Endothelial cell of umbilical vein (primary cell): ENCODE measurements around the gene KIRREL1. TPM values are rescaled to one million over a fixed set of nuclear protein-coding genes. Genes with fewer than 3 reads are reported as not detected.
A peak's percentile ranks its signal among the peaks of the same experiment; 100 is the strongest.

Source experiments
- BruUV-seq: library from RNA; stranded (reverse); fragments of 400-500 nt; replicated peaks from 2 replicates; lab custom pipeline; 2021; lab: Mats Ljungman, UMichigan
- CTCF ChIA-PET: fragments of 300-600, 350-600 bp; sonication (Branson Sonifier 250); formaldehyde crosslinking; loops from one replicate; lab custom pipeline; 2021; ENCODE audit warnings: antibody characterized with exemption, inconsistent platforms; lab: Charles Lee
- POLR2A ChIA-PET: fragments of 300-600, 350-600 bp; sonication (Branson Sonifier 250); formaldehyde crosslinking; loops from one replicate; lab custom pipeline; 2021; ENCODE audit warnings: antibody characterized with exemption, inconsistent platforms; lab: Charles Lee
- DNase-seq: peaks from one replicate; pipeline ENCODE4 v3.0.0-alpha.2; 2011; ENCODE audit warnings: low read depth, low spot score
- FAIRE-seq: peaks from 2 replicates; lab custom pipeline; 2011; peaks lifted over from hg19 to GRCh38; lab: Jason Lieb, UNC
- H2AFZ ChIP-seq: 2 replicates; pipeline ENCODE4 v1.6.0; 2012; ENCODE audit warnings: low read depth, low read length, control low read depth, inconsistent platforms
- H3K27ac ChIP-seq: 2 replicates; pipeline ENCODE4 v1.5.1; 2011; ENCODE audit warnings: low read depth, mild to moderate bottlenecking, control low read depth, low read length, moderate library complexity; ENCODE audit not compliant: insufficient read depth
- H3K27me3 ChIP-seq, 2 experiments: 2 replicates each; pipeline versions ENCODE4 v1.6.0 to v1.6.1; 2011; ENCODE audit warnings: low read length in 2 of 2, mixed read lengths in 1 of 2; ENCODE audit not compliant: control insufficient read depth in 2 of 2, insufficient read depth in 2 of 2
- H3K36me3 ChIP-seq, 2 experiments: 2 replicates in 1 of 2; 3 replicates in 1 of 2; pipeline ENCODE4 v1.5.1; 2011; ENCODE audit warnings: low read length in 2 of 2, mild to moderate bottlenecking in 1 of 2, moderate library complexity in 1 of 2; ENCODE audit not compliant: control insufficient read depth in 2 of 2, insufficient read depth in 2 of 2; ENCODE audit errors: extremely low read depth in 1 of 2
- H3K4me1 ChIP-seq: 3 replicates; pipeline ENCODE4 v1.5.1; 2011; ENCODE audit warnings: mild to moderate bottlenecking, low read length; ENCODE audit not compliant: control insufficient read depth, insufficient read depth; ENCODE audit errors: extremely low read depth
- H3K4me2 ChIP-seq: 2 replicates; pipeline ENCODE4 v1.6.1; 2011; ENCODE audit warnings: low read length, control low read depth, mixed read lengths; ENCODE audit not compliant: insufficient read depth
- H3K4me3 ChIP-seq, 3 experiments: fragments of 200-600 bp in 1 of 3; sonication (generic), shearing (Covaris generic) in 1 of 3; replicated peaks in 1 of 3; 2 replicates each; pipeline ENCODE4 v1.5.1; 2011 to 2016; ENCODE audit warnings: control low read depth in 3 of 3, low read length in 3 of 3, mild to moderate bottlenecking in 2 of 3, inconsistent platforms in 1 of 3, low read depth in 1 of 3, moderate library complexity in 1 of 3; ENCODE audit not compliant: insufficient read depth in 1 of 3
- H3K79me2 ChIP-seq: 2 replicates; pipeline ENCODE4 v1.6.0; 2012; ENCODE audit warnings: low read length, inconsistent platforms; ENCODE audit not compliant: control insufficient read depth, insufficient read depth
- H3K9ac ChIP-seq: replicated peaks from 2 replicates; pipeline ENCODE3; 2011; ENCODE audit warnings: low read length, control low read depth; ENCODE audit not compliant: insufficient read depth; ENCODE audit errors: extremely low read depth
- H3K9me1 ChIP-seq: replicated peaks from 3 replicates; pipeline ENCODE4 v1.6.0; 2011; ENCODE audit warnings: mild to moderate bottlenecking, low read length; ENCODE audit not compliant: control insufficient read depth, insufficient read depth; ENCODE audit errors: extremely low read depth
- H3K9me3 ChIP-seq: replicated peaks from 2 replicates; pipeline ENCODE4 v1.5.1; 2012; ENCODE audit warnings: low read length, inconsistent platforms; ENCODE audit not compliant: control insufficient read depth, insufficient read depth
- H4K20me1 ChIP-seq: replicated peaks from 2 replicates; pipeline ENCODE3; 2011; ENCODE audit warnings: mild to moderate bottlenecking, low read length; ENCODE audit not compliant: control insufficient read depth, insufficient read depth; ENCODE audit errors: extremely low read depth
- EZH2 ChIP-seq: IDR thresholded peaks from 2 replicates; pipeline ENCODE4 v1.6.1; 2012; ENCODE audit warnings: borderline replicate concordance, low read depth, mild to moderate bottlenecking, moderate library complexity, low read length, inconsistent platforms; ENCODE audit not compliant: severe bottlenecking
- FOS ChIP-seq: IDR thresholded peaks from 2 replicates; pipeline ENCODE4 v1.6.1; 2011; ENCODE audit warnings: mild to moderate bottlenecking, low read length, moderate library complexity, borderline replicate concordance; ENCODE audit not compliant: insufficient read depth
- GATA2 ChIP-seq: IDR thresholded peaks from 2 replicates; pipeline ENCODE4 v1.7.0; 2011; ENCODE audit warnings: low read depth, mild to moderate bottlenecking, moderate library complexity, mixed read lengths, low read length; ENCODE audit not compliant: insufficient read length, insufficient read depth
- JUN ChIP-seq: IDR thresholded peaks from 2 replicates; pipeline ENCODE4 v1.6.1; 2011; ENCODE audit warnings: borderline replicate concordance, low read depth; ENCODE audit not compliant: insufficient read length, insufficient read depth
- MAX ChIP-seq: IDR thresholded peaks from 2 replicates; pipeline ENCODE4 v1.6.1; 2011; ENCODE audit not compliant: insufficient read depth, insufficient read length
- MYC ChIP-seq: IDR thresholded peaks from one replicate; pipeline ENCODE4 v1.6.1; 2011; ENCODE audit warnings: mild to moderate bottlenecking, low read depth, low read length
- POLR2A ChIP-seq: IDR thresholded peaks from 2 replicates; pipeline ENCODE4 v1.6.1; 2012; ENCODE audit warnings: low read depth, mild to moderate bottlenecking, control low read depth, low read length
- POLR2AphosphoS5 ChIP-seq: IDR thresholded peaks from 2 replicates; pipeline ENCODE4 v1.6.1; 2012; ENCODE audit warnings: low read depth, mild to moderate bottlenecking, control low read depth, low read length, moderate library complexity; ENCODE audit not compliant: insufficient read depth
- dilution Hi-C: fragments of 300-500 bp; cut with MboI; formaldehyde crosslinking; loops from one replicate; pipeline ENCODE4 v1.15.0; 2019; ENCODE audit warnings: low sequenced_read_pairs; ENCODE audit not compliant: extremely low pct_ligation_motif_present
- intact Hi-C: fragments of 100-400 bp; cut with micrococcal nuclease; formaldehyde crosslinking; loops from one replicate; pipeline ENCODE4 v1.10.0; 2022
- polyA plus RNA-seq, 4 experiments: library from polyadenylated mRNA; depleted of rRNA in 3 of 4; stranded (reverse) in 3 of 4; unstranded in 1 of 4; fragments of >200 nt; gene quantifications; 2 replicates each; pipeline versions ENCODE4 v1.2.1 to v1.2.3, GENCODE V29; 2011 to 2012; ENCODE audit warnings: missing spikeins in 1 of 4
- total RNA-seq: library from RNA; stranded (reverse); gene quantifications from 2 replicates; pipeline ENCODE4 v1.2.3, GENCODE V29; 2021
- TF ChIP-seq, protein P1 (sequence below), 2 donors: IDR thresholded peaks; 1 replicate in 1 of 2; 2 replicates in 1 of 2; pipeline ENCODE4 v1.5.1; 2011; ENCODE audit warnings: low read length in 2 of 2, mild to moderate bottlenecking in 2 of 2, moderate library complexity in 2 of 2, control low read depth in 1 of 2, inconsistent platforms in 1 of 2, low read depth in 1 of 2; ENCODE audit not compliant: insufficient read depth in 1 of 2; ENCODE audit errors: extremely low read depth in 1 of 2

KIRREL1 gene
- total and polyA plus RNA-seq, 2 donors (not counting 3 experiments of a cell fraction or from before 2014, with no cell fraction given), result 35.6 to 57.6 TPM

- H3K9me3 ChIP-seq, result no peaks in the 10 kb centered on the region
- DNase-seq (peak; percentile 93), FAIRE-seq (peak; percentile 96)
- no peaks in the 10 kb centered on the region for H3K4me1 ChIP-seq
- TF ChIP-seq MYC, result no peak
- TF ChIP-seq, protein P1, sequence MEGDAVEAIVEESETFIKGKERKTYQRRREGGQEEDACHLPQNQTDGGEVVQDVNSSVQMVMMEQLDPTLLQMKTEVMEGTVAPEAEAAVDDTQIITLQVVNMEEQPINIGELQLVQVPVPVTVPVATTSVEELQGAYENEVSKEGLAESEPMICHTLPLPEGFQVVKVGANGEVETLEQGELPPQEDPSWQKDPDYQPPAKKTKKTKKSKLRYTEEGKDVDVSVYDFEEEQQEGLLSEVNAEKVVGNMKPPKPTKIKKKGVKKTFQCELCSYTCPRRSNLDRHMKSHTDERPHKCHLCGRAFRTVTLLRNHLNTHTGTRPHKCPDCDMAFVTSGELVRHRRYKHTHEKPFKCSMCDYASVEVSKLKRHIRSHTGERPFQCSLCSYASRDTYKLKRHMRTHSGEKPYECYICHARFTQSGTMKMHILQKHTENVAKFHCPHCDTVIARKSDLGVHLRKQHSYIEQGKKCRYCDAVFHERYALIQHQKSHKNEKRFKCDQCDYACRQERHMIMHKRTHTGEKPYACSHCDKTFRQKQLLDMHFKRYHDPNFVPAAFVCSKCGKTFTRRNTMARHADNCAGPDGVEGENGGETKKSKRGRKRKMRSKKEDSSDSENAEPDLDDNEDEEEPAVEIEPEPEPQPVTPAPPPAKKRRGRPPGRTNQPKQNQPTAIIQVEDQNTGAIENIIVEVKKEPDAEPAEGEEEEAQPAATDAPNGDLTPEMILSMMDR (IDR thresholded peaks at IDR 0.05; ENCODE audit: extremely low read depth in 1 of 2, insufficient read depth in 1 of 2, low read depth in 1 of 2, low read length in 2 of 2), result peak; percentile 84 to 89
- H4K20me1 ChIP-seq, result no peaks in the 10 kb centered on the region
- no peaks in the 10 kb centered on the region for H3K9me1 ChIP-seq
- no peaks in the 10 kb centered on the region for H3K36me3 ChIP-seq
- peaks cover 16 to 23% of the 10 kb centered on the region in 2 experiments for H3K27me3 ChIP-seq
- dilution Hi-C loops (no loop called here), intact Hi-C loops (loop anchor here (1.0 to 2.0 kb wide), 11 partner anchors 38 to 947 kb away; no protein-coding TSS in a partner anchor)
- CTCF ChIA-PET, result interaction anchor here (0.6 to 15.2 kb wide), 51 partner anchors 8 to 947 kb away, joined by 3 to 460 read pairs (median 5); partner anchors contain the start of genes IFI16 and KIRREL1
- no peak overlapping the region for H3K9ac ChIP-seq
- no peaks in the 10 kb centered on the region for H3K79me2 ChIP-seq
- H3K27ac ChIP-seq, result no peak overlapping the region
- H3K4me3 ChIP-seq, result no peak overlapping the region
- H3K4me2 ChIP-seq, result no peak overlapping the region
- no TSS peak for BruUV-seq
- POLR2A ChIA-PET, result interaction anchor here (0.7 kb wide), 1 partner anchor 133 kb away, joined by 7 read pairs; no protein-coding TSS in a partner anchor
- no peak overlapping the region for H2AFZ ChIP-seq
Observed at GRCh38 chr1:158124999-158125398, 131.6 kb downstream of the KIRREL1 start.

GRCh38 chr1:158126425-158126824 lies 133.0 kb downstream of the KIRREL1 start:
- H4K20me1 ChIP-seq, result no peaks in the 10 kb centered on the region
- no peaks in the 10 kb centered on the region for H3K79me2 ChIP-seq
- H3K9me3 ChIP-seq, result no peaks in the 10 kb centered on the region
- no peak overlapping the region for H3K27ac ChIP-seq
- ChIA-PET POLR2A (no interaction called here), CTCF (interaction anchor here (1.4 to 12.7 kb wide), 5 partner anchors 165 to 947 kb away, joined by 3 to 366 read pairs (median 11); no protein-coding TSS in a partner anchor)
- no peaks in the 10 kb centered on the region for H3K4me1 ChIP-seq
- no peak for FAIRE-seq
- DNase-seq, result no peak
- no peak overlapping the region for H3K4me3 ChIP-seq
- no peaks in the 10 kb centered on the region for H3K36me3 ChIP-seq
- BruUV-seq, result no TSS peak
- TF ChIP-seq MYC, result no peak
- no peak for TF ChIP-seq POLR2A
- no peak for TF ChIP-seq JUN
- no peak for TF ChIP-seq EZH2
- TF ChIP-seq MAX, result no peak
- no peak for TF ChIP-seq POLR2AphosphoS5
- no peak for TF ChIP-seq FOS
- TF ChIP-seq, protein P1 (IDR thresholded peaks at IDR 0.05; ENCODE audit: extremely low read depth in 1 of 2, insufficient read depth in 1 of 2, low read depth in 1 of 2, low read length in 2 of 2), result no peak
- no peak for TF ChIP-seq GATA2
- H3K27me3 ChIP-seq, result peaks cover 8 to 18% of the 10 kb centered on the region in 2 experiments
- H3K9me1 ChIP-seq, result no peaks in the 10 kb centered on the region
- intact Hi-C loops (no loop called here), dilution Hi-C loops (no loop called here)
- H3K4me2 ChIP-seq, result no peak overlapping the region
- no peak overlapping the region for H3K9ac ChIP-seq
- no peak overlapping the region for H2AFZ ChIP-seq
